Measurements from ENCODE around the gene SEC16B.
"Not testable (repeated sequence)": the region's sequence is repeated elsewhere in the genome, so short reads cannot be mapped to it uniquely, and the experiment has no call there.

Gene SEC16B, protein sequence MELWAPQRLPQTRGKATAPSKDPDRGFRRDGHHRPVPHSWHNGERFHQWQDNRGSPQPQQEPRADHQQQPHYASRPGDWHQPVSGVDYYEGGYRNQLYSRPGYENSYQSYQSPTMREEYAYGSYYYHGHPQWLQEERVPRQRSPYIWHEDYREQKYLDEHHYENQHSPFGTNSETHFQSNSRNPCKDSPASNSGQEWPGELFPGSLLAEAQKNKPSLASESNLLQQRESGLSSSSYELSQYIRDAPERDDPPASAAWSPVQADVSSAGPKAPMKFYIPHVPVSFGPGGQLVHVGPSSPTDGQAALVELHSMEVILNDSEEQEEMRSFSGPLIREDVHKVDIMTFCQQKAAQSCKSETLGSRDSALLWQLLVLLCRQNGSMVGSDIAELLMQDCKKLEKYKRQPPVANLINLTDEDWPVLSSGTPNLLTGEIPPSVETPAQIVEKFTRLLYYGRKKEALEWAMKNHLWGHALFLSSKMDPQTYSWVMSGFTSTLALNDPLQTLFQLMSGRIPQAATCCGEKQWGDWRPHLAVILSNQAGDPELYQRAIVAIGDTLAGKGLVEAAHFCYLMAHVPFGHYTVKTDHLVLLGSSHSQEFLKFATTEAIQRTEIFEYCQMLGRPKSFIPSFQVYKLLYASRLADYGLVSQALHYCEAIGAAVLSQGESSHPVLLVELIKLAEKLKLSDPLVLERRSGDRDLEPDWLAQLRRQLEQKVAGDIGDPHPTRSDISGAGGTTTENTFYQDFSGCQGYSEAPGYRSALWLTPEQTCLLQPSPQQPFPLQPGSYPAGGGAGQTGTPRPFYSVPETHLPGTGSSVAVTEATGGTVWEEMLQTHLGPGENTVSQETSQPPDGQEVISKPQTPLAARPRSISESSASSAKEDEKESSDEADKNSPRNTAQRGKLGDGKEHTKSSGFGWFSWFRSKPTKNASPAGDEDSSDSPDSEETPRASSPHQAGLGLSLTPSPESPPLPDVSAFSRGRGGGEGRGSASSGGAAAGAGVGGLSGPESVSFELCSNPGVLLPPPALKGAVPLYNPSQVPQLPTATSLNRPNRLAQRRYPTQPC

GRCh38 chr1:177969825-177970371 is at the start of gene SEC16B:
Gene SEC16B, minus strand, starts transcription at chr1:177970058. Its CDS starts 2,077 bp downstream, at chr1:177967981.
- DNase-seq (ENCODE audit: low read depth in 2 of 2) = no peak

DNA sequence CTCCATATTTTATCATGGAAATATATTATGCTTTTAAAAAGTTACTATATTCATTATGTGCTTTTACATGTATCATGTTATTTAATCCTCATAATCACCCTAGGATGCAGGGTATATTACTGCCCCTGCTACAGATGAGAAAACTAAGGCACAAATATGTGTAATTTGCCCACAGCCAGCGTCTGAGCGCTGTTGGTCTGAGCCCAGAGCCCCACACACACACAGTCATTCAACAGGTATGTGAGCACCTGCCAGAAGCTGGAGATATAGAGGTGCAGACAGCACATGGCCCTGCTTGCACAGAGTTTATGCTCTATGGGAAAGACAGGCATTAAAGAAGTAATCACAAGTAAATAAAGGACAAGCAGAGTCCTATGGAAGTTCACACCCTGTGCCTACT is 49.8 kb upstream of the SEC16B start:
- DNase-seq (ENCODE audit: low read depth in 2 of 2) = no peak

DNA sequence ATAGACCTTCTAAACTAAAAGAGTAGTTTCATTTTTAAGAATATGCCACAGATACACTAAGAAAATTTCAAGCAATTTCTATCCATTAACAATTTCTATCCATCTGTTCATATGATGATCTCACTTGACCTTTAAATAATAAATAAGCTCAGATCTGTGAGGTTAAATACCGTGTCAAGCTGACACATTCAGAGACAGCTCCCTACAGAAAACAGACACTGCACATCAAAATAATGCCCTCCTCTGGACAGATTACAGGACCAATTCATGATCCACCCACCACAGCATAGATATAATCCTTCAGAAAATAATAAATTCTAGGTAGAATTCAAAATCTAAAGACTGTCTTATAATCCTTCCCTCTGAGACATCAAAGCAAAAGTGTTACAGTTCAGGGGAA is 49.4 kb upstream of the SEC16B start:
- DNase-seq (ENCODE audit: low read depth in 2 of 2) = no peak

DNA sequence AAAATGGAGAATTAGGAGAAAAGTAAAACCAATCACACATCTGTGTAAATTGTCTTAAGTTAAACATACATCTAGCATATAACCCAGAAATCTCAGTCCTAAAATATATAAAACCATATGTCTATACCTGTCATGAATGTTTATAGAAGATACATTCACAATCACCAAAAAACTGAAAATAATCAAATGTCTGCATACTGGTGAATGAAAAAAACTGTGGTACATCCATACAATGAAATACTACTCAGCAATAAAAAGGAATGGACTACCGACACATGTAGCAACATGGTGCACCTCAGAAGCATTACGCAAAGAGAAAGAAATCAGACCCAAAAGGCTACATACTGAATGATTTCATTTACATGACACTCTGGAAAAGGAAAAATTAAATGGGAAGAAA is 47.7 kb upstream of the SEC16B start:
- no peak for DNase-seq (ENCODE audit: low read depth in 2 of 2)

DNA sequence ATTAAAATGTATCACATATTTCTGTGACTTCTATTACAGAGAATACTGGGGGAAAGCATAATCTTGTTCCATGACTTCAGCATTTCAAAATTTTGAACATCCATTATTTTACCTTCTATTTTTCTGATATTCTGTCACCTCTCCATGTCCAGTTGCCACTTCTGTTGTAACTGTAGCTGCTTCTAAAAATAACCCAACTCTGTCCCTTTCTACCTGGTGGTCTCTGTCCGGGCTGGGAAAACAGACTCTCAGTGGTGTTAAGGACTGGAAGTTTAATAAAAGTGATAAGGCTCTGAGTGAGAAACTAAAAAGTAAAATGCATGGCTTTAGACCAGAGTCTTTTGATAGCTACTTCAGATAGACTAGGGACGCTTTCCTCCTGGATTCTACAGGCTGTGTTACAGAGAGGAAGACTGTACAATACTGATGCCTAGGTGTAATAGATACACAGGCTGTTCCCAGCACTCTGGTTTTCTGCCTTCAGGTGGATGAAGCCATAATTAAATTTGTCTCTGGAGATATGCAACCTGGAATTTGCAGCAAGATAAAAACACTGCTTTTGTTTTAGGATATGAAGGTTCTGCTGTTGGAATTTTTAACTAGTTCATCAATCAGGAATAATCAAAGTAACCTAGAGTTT is 42.1 kb upstream of the SEC16B start:
- DNase-seq (ENCODE audit: low read depth in 2 of 2) = no peak

- no peak for DNase-seq (ENCODE audit: low read depth in 2 of 2)
Measured at GRCh38 chr1:178011465-178011828, 41.6 kb upstream of the SEC16B start.

- no peak for DNase-seq (ENCODE audit: low read depth in 2 of 2)
Measured at GRCh38 chr1:178010674-178011464, 41.0 kb upstream of the SEC16B start.

GRCh38 chr1:178006043-178006442 is 36.2 kb upstream of the SEC16B start:
- no peak for DNase-seq (ENCODE audit: low read depth in 2 of 2)

GRCh38 chr1:178005450-178005849 is 35.6 kb upstream of the SEC16B start:
- no peak for DNase-seq (ENCODE audit: low read depth in 2 of 2)

- no peak for DNase-seq (ENCODE audit: low read depth in 2 of 2)
Measured at GRCh38 chr1:178004926-178005391, 35.1 kb upstream of the SEC16B start.

- no peak for DNase-seq (ENCODE audit: low read depth in 2 of 2)
Measured at GRCh38 chr1:177998696-177999631, 29.1 kb upstream of the SEC16B start.

- no peak for DNase-seq (ENCODE audit: low read depth in 2 of 2)
Measured at GRCh38 chr1:177996957-177997356, 27.1 kb upstream of the SEC16B start.

DNA sequence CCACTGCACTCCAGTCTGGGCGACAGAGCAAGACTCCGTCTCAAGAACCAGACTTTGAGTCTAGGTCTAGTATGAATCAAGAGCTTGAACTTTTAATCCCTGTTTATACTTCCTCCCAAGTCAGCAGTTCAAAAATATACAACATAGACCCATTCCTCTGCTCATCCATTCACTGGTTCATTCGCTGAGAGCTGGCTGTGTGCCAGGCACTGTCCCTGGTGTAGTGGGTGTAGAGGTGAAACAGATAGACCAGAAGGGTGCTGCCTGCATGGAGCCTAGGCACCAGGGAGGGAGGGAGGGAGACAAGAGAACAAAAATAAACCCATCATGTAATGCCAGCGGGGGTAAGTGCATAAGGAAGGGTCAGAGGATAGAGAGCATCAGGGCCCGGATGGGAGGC is 25.5 kb upstream of the SEC16B start:
- DNase-seq (ENCODE audit: low read depth in 2 of 2) = no peak

GRCh38 chr1:177986281-177986680 is 16.4 kb upstream of the SEC16B start:
- DNase-seq (ENCODE audit: low read depth in 2 of 2) = not testable (repeated sequence)

DNA sequence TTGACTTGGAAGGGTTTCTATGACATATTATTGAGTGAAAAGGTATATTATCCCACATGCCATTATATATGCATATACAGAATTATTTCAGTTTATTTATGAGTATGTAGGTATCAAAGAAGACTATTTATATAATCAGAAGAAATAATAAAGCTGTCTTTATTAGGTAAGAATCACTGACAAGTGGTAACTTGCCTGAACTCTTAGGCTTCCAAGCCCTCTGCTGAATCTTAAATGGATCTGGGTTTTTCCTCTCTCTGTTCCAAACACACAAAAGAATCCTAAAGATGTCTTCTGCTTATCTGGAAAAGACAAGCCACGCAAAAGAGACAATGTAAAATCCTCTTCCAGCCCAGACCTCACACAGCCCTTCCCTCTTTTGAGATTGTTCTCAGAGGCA is 14.9 kb upstream of the SEC16B start:
- DNase-seq (ENCODE audit: low read depth in 2 of 2) = no peak

DNA sequence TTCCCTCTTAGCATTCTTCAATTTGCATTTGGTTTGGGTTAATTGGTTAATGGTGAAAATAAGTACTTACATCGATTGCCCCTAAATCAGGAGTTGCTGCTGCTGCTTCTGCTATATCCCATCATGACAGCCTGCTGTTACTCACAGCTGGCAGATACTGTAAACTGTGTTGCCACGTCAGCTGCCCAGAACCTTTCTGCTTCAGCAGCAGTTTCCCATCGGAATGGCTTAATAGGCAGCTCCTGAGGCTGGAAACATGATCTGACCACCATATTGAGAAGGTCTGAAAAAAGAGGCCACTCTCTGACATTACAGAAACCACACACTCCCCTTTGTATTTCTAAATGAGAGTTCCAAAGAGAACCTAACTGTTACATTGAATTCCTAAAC is 14.3 kb upstream of the SEC16B start:
- no peak for DNase-seq (ENCODE audit: low read depth in 2 of 2)

- no peak for DNase-seq (ENCODE audit: low read depth in 2 of 2)
Measured at GRCh38 chr1:177983482-177984135, 13.8 kb upstream of the SEC16B start.

DNA sequence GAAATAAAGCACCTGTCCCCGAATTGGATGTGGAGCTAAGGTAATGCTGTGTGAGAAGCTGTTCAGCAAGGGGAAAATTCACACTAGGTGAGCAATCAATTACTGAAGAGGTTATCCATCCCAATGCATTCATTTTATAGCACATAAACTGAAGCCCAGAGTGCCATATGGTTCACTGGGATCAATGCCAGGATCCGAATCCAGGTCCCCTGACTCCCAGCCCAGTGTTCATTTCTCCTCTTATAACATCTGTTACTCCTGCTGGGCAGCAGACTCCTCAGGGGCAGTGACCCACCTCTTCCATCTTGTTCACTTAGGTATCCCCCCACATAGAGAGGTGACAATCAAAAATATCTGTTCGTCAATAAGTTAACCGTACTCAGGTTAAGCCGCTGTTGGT is 13.2 kb upstream of the SEC16B start:
- DNase-seq (ENCODE audit: low read depth in 2 of 2) = no peak

DNA sequence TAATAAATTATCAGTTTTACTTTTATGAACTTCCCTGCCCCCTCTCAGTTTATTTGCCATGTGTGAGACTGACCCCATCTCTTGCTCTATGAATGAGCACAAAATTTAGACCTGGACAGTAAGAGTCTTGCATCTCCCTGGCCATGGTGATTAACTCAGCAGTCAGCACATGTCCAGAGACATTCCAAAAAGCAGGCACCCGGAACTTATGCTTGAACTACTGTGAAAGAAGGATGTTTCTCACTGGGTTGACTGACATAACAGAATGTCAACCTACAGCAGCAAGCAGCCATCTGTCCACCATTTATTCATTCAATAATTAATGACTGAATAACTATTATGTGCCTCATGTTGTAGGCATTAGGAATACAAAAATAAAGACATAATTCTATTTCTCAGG is 11.3 kb upstream of the SEC16B start:
- DNase-seq (ENCODE audit: low read depth in 2 of 2) = no peak

Measured in stimulated activated CD8-positive, alpha-beta memory T cell treated with anti-CD3 and anti-CD28 coated beads, Interleukin-15, amount 100 ng/mL, for 48 hours (primary cell).